Measurements from ENCODE around the gene SMAD7.
A peak's percentile ranks its signal among the peaks of the same experiment; 100 is the strongest.

The SMAD7 gene

DNA sequence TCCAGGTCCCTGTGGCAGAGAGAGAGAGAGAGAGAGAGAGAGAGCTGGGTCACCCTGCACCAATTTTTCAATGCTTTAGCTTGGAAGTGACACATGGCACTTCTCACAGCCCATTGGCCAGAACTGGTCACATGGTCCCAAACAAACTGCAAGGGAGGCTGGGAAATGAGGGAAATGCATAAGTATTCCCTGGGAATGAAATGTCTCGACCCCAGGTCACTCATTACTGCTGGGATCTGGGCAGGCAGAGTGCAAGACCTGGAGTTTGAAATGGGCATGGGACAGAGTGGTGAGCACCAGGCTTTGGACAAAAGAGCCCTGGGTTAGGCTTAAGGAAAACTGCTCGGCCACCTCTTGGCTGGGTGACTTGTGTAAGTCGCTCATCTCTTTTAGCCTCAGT, 37.0 kb downstream of the SMAD7 start:
- Histone ChIP-seq H3K4me1 (ENCODE audit: control insufficient read depth, insufficient read depth, low read length) (peaks cover 10% of the 10 kb centered on the region), H3K36me3 (ENCODE audit: control insufficient read depth, insufficient read depth, low read length, severe bottlenecking) (no peaks in the 10 kb centered on the region), H3K4me3 (ENCODE audit: low read length) (no peak overlapping the region), H3K9me3 (ENCODE audit: control insufficient read depth, low read length) (no peaks in the 10 kb centered on the region), H3K27me3 (replicated peaks; ENCODE audit: control insufficient read depth, insufficient read depth, low read length) (no peaks in the 10 kb centered on the region), H3K9ac (ENCODE audit: low read length) (no peak overlapping the region)
- no peak for DNase-seq (ENCODE audit: low read depth)

DNA sequence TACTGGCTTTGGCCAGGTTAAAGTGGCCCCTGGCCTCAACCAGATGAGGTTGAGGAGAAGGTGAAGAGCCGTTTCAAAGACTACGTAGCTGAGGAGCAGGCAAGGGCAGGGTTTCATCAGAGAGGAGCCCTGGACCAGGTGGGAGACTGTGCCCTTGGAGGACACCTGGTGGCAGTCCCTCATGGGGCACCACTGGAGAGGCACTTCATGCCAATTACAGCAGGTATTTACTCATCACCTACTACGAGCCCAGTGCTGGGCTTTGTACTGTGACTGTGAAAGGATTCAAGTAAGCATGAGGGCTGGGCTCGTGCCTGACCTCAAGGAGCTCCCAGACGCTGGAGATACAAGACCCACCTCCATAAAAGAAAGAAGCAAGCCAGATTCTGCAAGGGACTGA, 37.6 kb downstream of the SMAD7 start:
- DNase-seq (ENCODE audit: low read depth) = no peak
- H3K9me3 ChIP-seq (ENCODE audit: control insufficient read depth, low read length) = no peaks in the 10 kb centered on the region
- H3K4me3 ChIP-seq (ENCODE audit: low read length) = no peak overlapping the region
- peaks cover 10% of the 10 kb centered on the region for H3K4me1 ChIP-seq (ENCODE audit: control insufficient read depth, insufficient read depth, low read length)
- no peaks in the 10 kb centered on the region for H3K36me3 ChIP-seq (ENCODE audit: control insufficient read depth, insufficient read depth, low read length, severe bottlenecking)
- no peaks in the 10 kb centered on the region for H3K27me3 ChIP-seq (replicated peaks; ENCODE audit: control insufficient read depth, insufficient read depth, low read length)
- no peak overlapping the region for H3K9ac ChIP-seq (ENCODE audit: low read length)

DNA sequence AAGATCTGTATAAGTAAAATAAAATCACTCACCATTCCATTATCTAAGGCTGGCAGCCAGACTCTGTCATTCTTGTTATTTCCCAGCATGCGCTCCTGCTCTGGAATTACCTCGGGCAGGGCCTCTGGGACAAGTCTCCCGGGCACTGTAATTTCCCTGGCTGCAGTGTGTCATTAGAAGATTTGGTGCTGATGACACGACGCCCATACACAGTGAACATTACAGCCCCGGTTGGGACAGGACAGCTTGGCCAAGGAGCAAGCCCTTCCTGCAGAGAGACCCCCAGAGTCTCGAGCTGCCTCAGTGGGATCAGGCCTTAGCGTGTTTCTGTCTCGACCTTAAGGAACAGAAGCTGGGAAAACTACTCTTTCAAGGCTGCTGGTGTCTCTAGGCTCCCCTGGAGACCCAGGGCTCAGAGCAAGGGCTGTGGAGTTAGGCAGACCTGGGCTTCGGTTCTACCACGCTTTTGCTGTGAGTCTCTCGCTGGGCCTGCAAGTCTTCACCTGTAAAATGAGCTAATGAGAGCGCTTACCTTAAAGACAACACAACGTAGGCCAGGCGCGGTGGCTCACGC, 39.7 kb downstream of the SMAD7 start:
- H3K36me3 ChIP-seq (ENCODE audit: control insufficient read depth, insufficient read depth, low read length, severe bottlenecking) = no peaks in the 10 kb centered on the region
- no peak overlapping the region for H3K4me3 ChIP-seq (ENCODE audit: low read length)
- H3K27me3 ChIP-seq (replicated peaks; ENCODE audit: control insufficient read depth, insufficient read depth, low read length) = no peaks in the 10 kb centered on the region
- H3K9me3 ChIP-seq (ENCODE audit: control insufficient read depth, low read length) = no peaks in the 10 kb centered on the region
- no peak overlapping the region for H3K9ac ChIP-seq (ENCODE audit: low read length)
- H3K4me1 ChIP-seq (ENCODE audit: control insufficient read depth, insufficient read depth, low read length) = peaks cover 2% of the 10 kb centered on the region
- no peak for DNase-seq (ENCODE audit: low read depth)

DNA sequence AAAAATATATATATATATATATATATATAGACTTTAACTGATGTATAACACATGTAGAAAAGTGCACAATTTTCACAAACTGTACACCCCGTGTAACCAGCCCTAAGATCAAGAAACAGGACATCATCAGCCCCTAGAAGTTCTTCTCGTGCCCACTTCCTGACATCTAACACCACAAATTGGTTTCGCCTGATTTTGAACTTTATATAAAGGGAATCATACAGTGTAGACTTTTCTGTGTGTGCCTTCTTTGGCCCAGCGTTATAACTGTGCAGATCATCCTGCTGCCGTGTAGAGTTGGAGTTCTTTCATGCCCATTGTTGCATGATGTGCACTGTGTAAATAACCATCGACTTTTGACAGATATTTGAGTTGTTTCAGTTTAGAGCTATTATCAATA, 41.0 kb downstream of the SMAD7 start:
- H3K4me1 ChIP-seq (ENCODE audit: control insufficient read depth, insufficient read depth, low read length) = no peaks in the 10 kb centered on the region
- no peaks in the 10 kb centered on the region for H3K27me3 ChIP-seq (replicated peaks; ENCODE audit: control insufficient read depth, insufficient read depth, low read length)
- peaks cover 9% of the 10 kb centered on the region for H3K9me3 ChIP-seq (ENCODE audit: control insufficient read depth, low read length)
- no peak for DNase-seq (ENCODE audit: low read depth)
- H3K9ac ChIP-seq (ENCODE audit: low read length) = no peak overlapping the region
- H3K36me3 ChIP-seq (ENCODE audit: control insufficient read depth, insufficient read depth, low read length, severe bottlenecking) = no peaks in the 10 kb centered on the region
- no peak overlapping the region for H3K4me3 ChIP-seq (ENCODE audit: low read length)

DNA sequence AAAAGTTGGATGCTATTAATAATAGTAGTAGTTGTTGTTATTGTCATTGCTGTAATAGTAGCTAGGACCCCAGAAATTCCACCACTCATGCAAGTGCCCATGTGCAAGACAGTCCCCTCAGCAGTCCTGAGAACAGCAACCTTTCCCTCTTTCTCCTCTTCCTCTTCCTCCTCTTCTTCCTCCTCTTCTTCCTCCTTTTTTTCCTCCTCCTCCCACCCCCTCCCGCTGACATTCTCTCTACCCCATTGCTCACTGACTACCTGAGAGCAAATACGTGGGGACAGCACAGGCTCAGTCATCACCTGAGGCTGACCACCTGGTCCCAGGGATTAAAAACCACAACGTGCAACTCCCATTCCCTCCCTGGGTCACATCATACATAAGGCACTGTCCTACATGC, 41.8 kb downstream of the SMAD7 start:
- Histone ChIP-seq H3K4me1 (ENCODE audit: control insufficient read depth, insufficient read depth, low read length) (peaks cover 2% of the 10 kb centered on the region), H3K36me3 (ENCODE audit: control insufficient read depth, insufficient read depth, low read length, severe bottlenecking) (no peaks in the 10 kb centered on the region), H3K9ac (ENCODE audit: low read length) (no peak overlapping the region), H3K9me3 (ENCODE audit: control insufficient read depth, low read length) (peaks cover 15% of the 10 kb centered on the region), H3K27me3 (replicated peaks; ENCODE audit: control insufficient read depth, insufficient read depth, low read length) (no peaks in the 10 kb centered on the region), H3K4me3 (ENCODE audit: low read length) (no peak overlapping the region)
- DNase-seq (ENCODE audit: low read depth) = no peak

DNA sequence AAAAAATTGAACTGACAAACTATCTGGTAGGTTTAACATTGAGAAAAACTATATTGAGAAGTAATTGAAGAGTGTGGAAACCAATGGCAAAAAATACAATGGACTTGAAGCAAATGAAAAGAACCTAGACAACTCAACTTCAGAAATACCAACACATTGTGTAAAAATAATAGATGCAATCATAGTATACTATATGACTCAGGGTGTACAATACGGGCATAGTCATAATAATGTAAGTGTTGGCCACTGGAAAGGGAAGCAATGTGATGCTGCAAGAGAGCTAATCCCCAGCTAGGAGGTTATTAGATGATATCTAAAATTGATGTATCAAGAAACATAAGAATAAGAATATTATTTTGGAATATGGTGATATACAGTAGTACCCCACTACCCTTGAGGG, 45.3 kb downstream of the SMAD7 start:
- Histone ChIP-seq H3K4me1 (ENCODE audit: control insufficient read depth, insufficient read depth, low read length) (peaks cover 25% of the 10 kb centered on the region), H3K4me3 (ENCODE audit: low read length) (no peak overlapping the region), H3K9ac (ENCODE audit: low read length) (no peak overlapping the region), H3K27me3 (replicated peaks; ENCODE audit: control insufficient read depth, insufficient read depth, low read length) (no peaks in the 10 kb centered on the region), H3K36me3 (ENCODE audit: control insufficient read depth, insufficient read depth, low read length, severe bottlenecking) (no peaks in the 10 kb centered on the region), H3K9me3 (ENCODE audit: control insufficient read depth, low read length) (peaks cover 15% of the 10 kb centered on the region)
- no peak for DNase-seq (ENCODE audit: low read depth)

DNA sequence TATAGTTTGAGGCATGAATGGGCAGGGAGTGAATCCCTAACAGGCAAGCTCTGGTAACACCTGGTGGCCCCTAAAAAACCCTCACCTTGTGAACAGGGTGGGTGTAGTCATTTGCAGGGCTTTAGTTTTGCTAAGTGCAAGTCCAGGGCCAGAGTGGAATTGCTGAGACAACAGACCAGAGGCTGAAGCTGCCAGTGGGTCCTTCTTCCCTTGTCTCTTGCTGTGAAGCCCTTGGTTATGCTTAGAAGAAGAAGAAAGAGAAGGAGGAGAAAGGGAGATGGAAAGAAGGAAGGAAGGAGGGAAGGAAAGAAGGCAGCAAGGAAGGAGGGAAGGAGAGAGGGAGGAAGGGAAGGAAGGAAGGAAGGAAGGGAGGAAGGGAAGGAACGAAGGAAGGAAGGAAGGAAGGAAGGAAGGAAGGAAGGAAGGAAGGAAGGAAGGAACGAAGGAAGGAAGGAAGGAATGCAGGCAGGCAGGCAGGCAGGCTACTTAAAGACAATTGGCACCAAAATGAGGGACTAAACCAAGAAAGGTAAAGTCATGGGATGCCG, 45.8 kb downstream of the SMAD7 start:
- no peaks in the 10 kb centered on the region for H3K27me3 ChIP-seq (replicated peaks; ENCODE audit: control insufficient read depth, insufficient read depth, low read length)
- no peak overlapping the region for H3K9ac ChIP-seq (ENCODE audit: low read length)
- peaks cover 17% of the 10 kb centered on the region for H3K9me3 ChIP-seq (ENCODE audit: control insufficient read depth, low read length)
- no peak overlapping the region for H3K4me3 ChIP-seq (ENCODE audit: low read length)
- DNase-seq (ENCODE audit: low read depth) = no peak
- H3K4me1 ChIP-seq (ENCODE audit: control insufficient read depth, insufficient read depth, low read length) = peaks cover 25% of the 10 kb centered on the region
- H3K36me3 ChIP-seq (ENCODE audit: control insufficient read depth, insufficient read depth, low read length, severe bottlenecking) = no peaks in the 10 kb centered on the region

DNA sequence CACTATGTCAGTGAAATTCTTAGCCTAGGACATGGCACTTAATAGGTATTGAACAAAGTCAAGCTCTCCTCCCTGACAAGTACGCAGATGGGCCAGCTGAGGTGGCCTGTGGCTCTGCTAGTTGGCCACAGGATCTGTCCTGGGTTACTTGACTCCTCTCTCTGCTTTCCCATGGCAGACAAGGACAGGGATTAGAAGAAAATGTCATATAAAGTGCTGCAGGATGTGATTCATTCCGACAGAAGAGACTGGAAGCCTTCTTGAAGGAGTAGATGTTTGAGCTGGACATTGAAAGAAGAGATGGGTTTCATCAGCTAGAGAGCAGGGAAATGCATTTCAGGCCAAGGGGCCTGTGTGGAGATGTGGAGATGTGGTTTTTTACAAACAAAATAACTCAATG, 46.7 kb downstream of the SMAD7 start:
- Histone ChIP-seq H3K27me3 (replicated peaks; ENCODE audit: control insufficient read depth, insufficient read depth, low read length) (no peaks in the 10 kb centered on the region), H3K9ac (ENCODE audit: low read length) (no peak overlapping the region), H3K36me3 (ENCODE audit: control insufficient read depth, insufficient read depth, low read length, severe bottlenecking) (no peaks in the 10 kb centered on the region), H3K9me3 (ENCODE audit: control insufficient read depth, low read length) (peaks cover 23% of the 10 kb centered on the region), H3K4me1 (ENCODE audit: control insufficient read depth, insufficient read depth, low read length) (peaks cover 25% of the 10 kb centered on the region), H3K4me3 (ENCODE audit: low read length) (no peak overlapping the region)
- peak; percentile 28 for DNase-seq (ENCODE audit: low read depth)

DNA sequence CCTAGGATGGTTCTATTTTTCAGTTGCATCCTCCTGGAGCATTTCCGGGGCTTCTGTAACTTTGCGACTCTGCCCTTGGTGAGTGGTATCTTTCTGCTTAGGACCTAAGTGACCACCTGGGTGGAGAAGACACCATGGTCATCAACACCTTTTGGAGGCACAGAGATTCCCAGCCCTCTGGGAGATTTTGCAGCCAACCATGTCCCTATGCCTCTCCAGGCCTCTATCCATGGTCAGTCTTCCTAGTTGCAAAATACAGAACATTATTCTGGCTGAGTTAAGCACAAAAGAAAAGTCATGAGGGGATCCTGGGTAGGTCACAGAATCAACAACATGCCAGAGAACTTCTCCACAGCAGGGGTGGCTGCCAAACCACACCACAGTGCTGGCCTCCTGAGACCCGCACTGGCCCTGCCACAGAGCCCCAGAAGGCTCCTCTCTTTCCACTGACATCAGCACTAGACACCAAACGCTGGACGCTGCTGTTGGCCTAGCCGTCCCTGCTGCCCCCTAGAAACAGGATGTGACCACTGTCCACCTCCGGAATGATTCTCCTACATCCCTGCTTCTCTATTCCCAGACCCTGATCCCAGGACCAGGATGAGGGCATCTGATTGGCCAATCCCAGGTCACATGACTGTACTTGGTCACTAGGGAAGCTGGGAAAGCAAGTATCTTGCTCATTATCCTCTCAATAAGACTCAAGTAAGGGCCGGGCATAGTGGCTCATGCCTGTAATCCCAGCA, 47.7 kb downstream of the SMAD7 start:
- H3K4me3 ChIP-seq (ENCODE audit: low read length) = no peak overlapping the region
- peaks cover 25% of the 10 kb centered on the region for H3K4me1 ChIP-seq (ENCODE audit: control insufficient read depth, insufficient read depth, low read length)
- peaks cover 23% of the 10 kb centered on the region for H3K9me3 ChIP-seq (ENCODE audit: control insufficient read depth, low read length)
- H3K27me3 ChIP-seq (replicated peaks; ENCODE audit: control insufficient read depth, insufficient read depth, low read length) = no peaks in the 10 kb centered on the region
- peak overlapping the region; percentile 75 for H3K9ac ChIP-seq (ENCODE audit: low read length)
- no peaks in the 10 kb centered on the region for H3K36me3 ChIP-seq (ENCODE audit: control insufficient read depth, insufficient read depth, low read length, severe bottlenecking)
- DNase-seq (ENCODE audit: low read depth) = peak; percentile 40

DNA sequence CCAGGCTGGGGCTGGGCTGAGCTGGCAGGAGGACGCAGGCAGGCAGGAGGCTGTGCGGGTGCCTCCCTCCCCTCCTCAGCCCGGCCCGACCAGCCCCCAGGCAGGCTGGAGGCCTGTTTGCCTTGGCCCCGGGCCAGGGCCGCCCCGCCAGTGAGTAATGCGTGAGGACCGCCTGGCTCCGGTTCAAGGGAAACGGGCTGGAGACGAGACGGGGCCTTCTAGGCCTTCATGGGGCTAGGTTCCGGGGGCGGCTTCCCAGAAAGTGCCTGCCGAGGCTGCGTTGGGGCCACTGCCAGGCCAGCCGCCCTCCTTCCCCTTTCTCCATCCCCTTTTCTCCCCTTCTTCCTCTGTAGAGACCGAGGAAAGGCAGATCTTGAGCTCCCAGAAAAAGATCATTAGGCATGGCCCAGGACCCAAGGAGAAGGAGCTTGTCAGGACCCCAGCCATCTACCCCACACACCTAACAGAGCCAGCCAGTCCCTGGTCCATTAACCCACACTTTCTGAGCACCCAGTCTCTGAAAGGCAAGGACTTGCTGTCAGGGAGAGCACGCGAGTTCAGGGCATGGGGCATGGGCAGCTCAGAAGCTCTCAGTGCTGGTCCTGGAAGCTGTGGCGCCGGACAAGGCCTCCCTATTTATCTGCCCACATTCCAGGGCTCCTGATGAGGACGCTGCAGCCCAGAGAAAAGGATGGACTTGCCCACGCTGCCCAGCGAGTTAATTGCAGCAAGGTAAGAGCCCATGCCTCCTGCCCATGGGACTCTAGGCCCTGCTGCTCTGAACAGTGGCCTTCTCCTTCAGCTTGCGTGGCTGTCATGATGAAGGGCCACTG, 48.5 kb downstream of the SMAD7 start:
- Histone ChIP-seq H3K27me3 (replicated peaks; ENCODE audit: control insufficient read depth, insufficient read depth, low read length) (no peaks in the 10 kb centered on the region), H3K4me1 (ENCODE audit: control insufficient read depth, insufficient read depth, low read length) (peaks cover 27% of the 10 kb centered on the region), H3K9me3 (ENCODE audit: control insufficient read depth, low read length) (peaks cover 23% of the 10 kb centered on the region), H3K36me3 (ENCODE audit: control insufficient read depth, insufficient read depth, low read length, severe bottlenecking) (no peaks in the 10 kb centered on the region), H3K9ac (ENCODE audit: low read length) (peak overlapping the region; percentile 75), H3K4me3 (ENCODE audit: low read length) (no peak overlapping the region)
- peak; percentile 97 for DNase-seq (ENCODE audit: low read depth)

All from adipocyte (in vitro differentiated cells).